PC-3 (cell line): ENCODE data around the gene ESRP2. TPM values are rescaled to one million over a fixed set of nuclear protein-coding genes. Genes with fewer than 3 reads are reported as not detected.

Experiments used
- ATAC-seq: fragments of 200-7000 bp; cut with Tn5 transposase; 2 replicates; pipeline ENCODE4 v1.9.1; 2020; ENCODE audit warnings: mild to moderate bottlenecking, moderate library complexity
- BruUV-seq: library from RNA; stranded (reverse); fragments of 400-500 nt; replicated peaks from 2 replicates; lab custom pipeline; 2021; lab: Mats Ljungman, UMichigan
- CTCF ChIA-PET: fragments of 300-600 bp; sonication (Branson Sonifier 250); formaldehyde crosslinking; loops from one replicate; lab custom pipeline; 2022; ENCODE audit warnings: antibody characterized with exemption; lab: Charles Lee
- POLR2A ChIA-PET: fragments of 300-600 bp; sonication (Branson Sonifier 250); formaldehyde crosslinking; loops from one replicate; lab custom pipeline; 2022; ENCODE audit warnings: antibody characterized with exemption; ENCODE audit not compliant: unreplicated experiment; lab: Charles Lee
- DNase-seq: peaks from one replicate; pipeline ENCODE4 v3.0.0-alpha.2; 2015
- H2AFZ ChIP-seq: fragments of 300-600 bp; sonication (generic); 2 replicates; pipeline ENCODE4 v1.6.0; 2016; ENCODE audit warnings: antibody characterized with exemption, low read length
- H3F3A ChIP-seq: fragments of 300-600 bp; sonication (generic); one replicate; pipeline ENCODE4 v1.6.0; 2017; ENCODE audit warnings: antibody characterized with exemption, low read length, control low read depth, mild to moderate bottlenecking; ENCODE audit not compliant: unreplicated experiment
- H3K27ac ChIP-seq: fragments of 300-600 bp; sonication (generic); 2 replicates; pipeline ENCODE4 v1.5.1; 2016; ENCODE audit warnings: mild to moderate bottlenecking, low read length
- H3K27me3 ChIP-seq: fragments of 300-600 bp; sonication (generic); 2 replicates; pipeline ENCODE4 v1.6.1; 2016; ENCODE audit warnings: low read length, mixed read lengths
- H3K36me3 ChIP-seq: fragments of 300-600 bp; sonication (generic); 2 replicates; pipeline ENCODE4 v1.6.1; 2016; ENCODE audit warnings: low read depth, mixed run types, low read length, mixed read lengths
- H3K4me1 ChIP-seq: fragments of 300-600 bp; sonication (generic); 2 replicates; pipeline ENCODE4 v1.5.1; 2016; ENCODE audit warnings: low read length; ENCODE audit not compliant: insufficient read depth
- H3K4me2 ChIP-seq: fragments of 300-600 bp; sonication (generic); 2 replicates; pipeline ENCODE4 v1.6.0; 2016; ENCODE audit warnings: low read length
- H3K4me3 ChIP-seq: fragments of 300-600 bp; sonication (generic); 2 replicates; pipeline ENCODE4 v1.5.1; 2016; ENCODE audit warnings: mild to moderate bottlenecking, low read length, mixed read lengths
- H3K79me2 ChIP-seq: fragments of 300-600 bp; sonication (generic); 2 replicates; pipeline ENCODE4 v1.6.1; 2017; ENCODE audit warnings: low read length, mixed read lengths
- H3K9ac ChIP-seq: fragments of 300-600 bp; sonication (generic); 2 replicates; pipeline ENCODE4 v1.6.0; 2016; ENCODE audit warnings: mild to moderate bottlenecking, low read length
- H3K9me2 ChIP-seq: fragments of 300-600 bp; sonication (generic); replicated peaks from 2 replicates; pipeline ENCODE4 v1.6.1; 2016; ENCODE audit warnings: mixed run types, low read length, mixed read lengths
- H3K9me3 ChIP-seq: fragments of 300-600 bp; sonication (generic); 2 replicates; pipeline ENCODE4 v1.6.1; 2016; ENCODE audit warnings: low read length, mixed read lengths
- H4K20me1 ChIP-seq: fragments of 300-600 bp; sonication (generic); 2 replicates; pipeline ENCODE4 v1.6.1; 2016; ENCODE audit warnings: low read length, mixed read lengths
- EZH2 ChIP-seq: fragments of 300-600 bp; sonication (generic); IDR thresholded peaks from one replicate; pipeline ENCODE4 v1.6.1; 2017; ENCODE audit warnings: antibody characterized with exemption, mild to moderate bottlenecking, low read length; ENCODE audit not compliant: unreplicated experiment
- EZH2phosphoT487 ChIP-seq: fragments of 300-600 bp; sonication (generic); IDR thresholded peaks from 2 replicates; pipeline ENCODE4 v1.6.1; 2018; ENCODE audit warnings: mild to moderate bottlenecking, antibody characterized with exemption, low read length, borderline replicate concordance
- intact Hi-C: fragments of 100-400 bp; cut with micrococcal nuclease; formaldehyde crosslinking; loops from 2 replicates; pipeline ENCODE4 v1.9.0; 2023
- total RNA-seq: library from RNA; depleted of rRNA; stranded (reverse); fragments of >200 nt; gene quantifications from 2 replicates; pipeline ENCODE4 v1.2.3, GENCODE V29; 2014
- TF ChIP-seq, protein P1 (sequence below): fragments of 300-600 bp; sonication (generic); conservative IDR thresholded peaks from 2 replicates; pipeline ENCODE4 v1.5.1; 2017; ENCODE audit warnings: antibody characterized with exemption, low read depth, mild to moderate bottlenecking, low read length

The ESRP2 gene
- total RNA-seq, 1 experiment from 2014 or later = 46.9 TPM

GRCh38 chr16:68283801-68284598 lies 48.1 kb upstream of the ESRP2 start:
- TF ChIP-seq EZH2 (no peak), EZH2phosphoT487 (no peak)
- TF ChIP-seq, protein P1, sequence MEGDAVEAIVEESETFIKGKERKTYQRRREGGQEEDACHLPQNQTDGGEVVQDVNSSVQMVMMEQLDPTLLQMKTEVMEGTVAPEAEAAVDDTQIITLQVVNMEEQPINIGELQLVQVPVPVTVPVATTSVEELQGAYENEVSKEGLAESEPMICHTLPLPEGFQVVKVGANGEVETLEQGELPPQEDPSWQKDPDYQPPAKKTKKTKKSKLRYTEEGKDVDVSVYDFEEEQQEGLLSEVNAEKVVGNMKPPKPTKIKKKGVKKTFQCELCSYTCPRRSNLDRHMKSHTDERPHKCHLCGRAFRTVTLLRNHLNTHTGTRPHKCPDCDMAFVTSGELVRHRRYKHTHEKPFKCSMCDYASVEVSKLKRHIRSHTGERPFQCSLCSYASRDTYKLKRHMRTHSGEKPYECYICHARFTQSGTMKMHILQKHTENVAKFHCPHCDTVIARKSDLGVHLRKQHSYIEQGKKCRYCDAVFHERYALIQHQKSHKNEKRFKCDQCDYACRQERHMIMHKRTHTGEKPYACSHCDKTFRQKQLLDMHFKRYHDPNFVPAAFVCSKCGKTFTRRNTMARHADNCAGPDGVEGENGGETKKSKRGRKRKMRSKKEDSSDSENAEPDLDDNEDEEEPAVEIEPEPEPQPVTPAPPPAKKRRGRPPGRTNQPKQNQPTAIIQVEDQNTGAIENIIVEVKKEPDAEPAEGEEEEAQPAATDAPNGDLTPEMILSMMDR = no peak
- Histone ChIP-seq H3K9me3 (no peaks in the 10 kb centered on the region), H3K9me2 (no peaks in the 10 kb centered on the region), H3K79me2 (peaks cover 18% of the 10 kb centered on the region; the same call in 1 of the 2 replicates), H2AFZ (no peak overlapping the region), H4K20me1 (no peaks in the 10 kb centered on the region), H3K36me3 (peaks cover 10% of the 10 kb centered on the region; the same call in 1 of the 2 replicates), H3K4me1 (peaks cover 15% of the 10 kb centered on the region), H3F3A (no peaks in the 10 kb centered on the region), H3K27me3 (no peaks in the 10 kb centered on the region), H3K4me2 (no peak overlapping the region), H3K27ac (no peak overlapping the region), H3K9ac (no peak overlapping the region), H3K4me3 (no peak overlapping the region)
- no TSS peak for BruUV-seq
- no peak for ATAC-seq
- POLR2A ChIA-PET = interaction anchor here (0.6 kb wide), 1 partner anchor 20 kb away, joined by 4 read pairs; the partner anchor contains the start of gene SLC7A6
- intact Hi-C loops = no loop called here
- DNase-seq = no peak
- CTCF ChIA-PET = no interaction called here

DNA sequence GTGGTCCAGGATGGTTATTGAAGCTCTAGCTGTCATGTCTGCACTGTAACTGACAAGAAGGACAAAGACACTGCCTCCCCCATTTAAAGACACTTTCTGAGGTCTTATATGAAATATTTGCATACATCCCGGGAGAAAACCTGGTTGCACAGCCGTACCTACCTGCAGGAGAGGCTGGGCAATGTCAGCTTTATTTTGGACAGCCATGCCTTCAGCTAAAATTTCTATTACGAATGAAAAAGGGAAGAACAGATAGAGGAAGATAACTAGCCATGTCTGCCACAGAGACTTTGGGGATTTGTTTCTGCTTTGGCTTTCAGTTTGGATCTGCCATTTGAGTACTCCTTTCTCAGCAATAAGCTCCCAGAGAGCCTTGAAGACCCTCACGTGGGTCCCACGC lies 47.4 kb upstream of the ESRP2 start:
- Histone ChIP-seq H3K4me3 (no peak overlapping the region), H3K4me2 (no peak overlapping the region), H3K4me1 (peaks cover 13% of the 10 kb centered on the region), H3K27ac (no peak overlapping the region), H3K79me2 (peaks cover 18% of the 10 kb centered on the region; the same call in 1 of the 2 replicates), H2AFZ (no peak overlapping the region), H3K9ac (no peak overlapping the region), H3F3A (no peaks in the 10 kb centered on the region), H3K9me3 (no peaks in the 10 kb centered on the region), H3K36me3 (peaks cover 10% of the 10 kb centered on the region; the same call in 1 of the 2 replicates), H4K20me1 (no peaks in the 10 kb centered on the region), H3K9me2 (no peaks in the 10 kb centered on the region), H3K27me3 (no peaks in the 10 kb centered on the region)
- no peak for DNase-seq
- POLR2A ChIA-PET = no interaction called here
- TF ChIP-seq, protein P1 = no peak
- TF ChIP-seq EZH2 = no peak
- TF ChIP-seq EZH2phosphoT487 = no peak
- no TSS peak for BruUV-seq
- CTCF ChIA-PET = no interaction called here
- no peak for ATAC-seq
- intact Hi-C loops = no loop called here

- intact Hi-C loops = no loop called here
- no peak overlapping the region for H3K4me2 ChIP-seq
- no TSS peak for BruUV-seq
- H3K9ac ChIP-seq = no peak overlapping the region
- no peak overlapping the region for H3K27ac ChIP-seq
- ATAC-seq (no peak), DNase-seq (no peak)
- CTCF ChIA-PET = no interaction called here
- H3K4me3 ChIP-seq = no peak overlapping the region
- H3K27me3 ChIP-seq = no peaks in the 10 kb centered on the region
- H3K9me3 ChIP-seq = no peaks in the 10 kb centered on the region
- TF ChIP-seq EZH2 (no peak), EZH2phosphoT487 (no peak)
- TF ChIP-seq, protein P1 = no peak
- no peaks in the 10 kb centered on the region for H4K20me1 ChIP-seq
- H2AFZ ChIP-seq = no peak overlapping the region
- H3K36me3 ChIP-seq = peaks cover 4% of the 10 kb centered on the region; the same call in 1 of the 2 replicates
- H3K9me2 ChIP-seq = no peaks in the 10 kb centered on the region
- 0 out of 2 replicates have a peak, but pooled peaks cover under 1% of the 10 kb centered on the region for H3K4me1 ChIP-seq
- peaks cover 18% of the 10 kb centered on the region; the same call in 1 of the 2 replicates for H3K79me2 ChIP-seq
- H3F3A ChIP-seq = no peaks in the 10 kb centered on the region
- POLR2A ChIA-PET = no interaction called here
These were observed 46.1 kb upstream of the ESRP2 start for GRCh38 chr16:68282064-68282452.
